MM.1S (cell line): ENCODE measurements around the gene ADARB2.

Source experiments
- DNase-seq: peaks from one replicate; pipeline ENCODE4 v3.0.0-alpha.2; 2015
- H2AFZ ChIP-seq: fragments of 300-600 bp; sonication (generic); 2 replicates; pipeline ENCODE4 v1.6.0; 2016; ENCODE audit warnings: antibody characterized with exemption, low read length
- H3F3A ChIP-seq: fragments of 300-600 bp; sonication (generic); 2 replicates; pipeline ENCODE4 v1.6.1; 2016; ENCODE audit warnings: mild to moderate bottlenecking, antibody characterized with exemption, low read length, moderate library complexity, mixed read lengths; ENCODE audit not compliant: insufficient read depth
- H3K27ac ChIP-seq: fragments of 300-600 bp; sonication (generic); 2 replicates; pipeline ENCODE4 v1.5.1; 2016; ENCODE audit warnings: mild to moderate bottlenecking, low read length
- H3K27me3 ChIP-seq: fragments of 300-600 bp; sonication (generic); replicated peaks from 2 replicates; pipeline ENCODE4 v1.6.0; 2016; ENCODE audit warnings: low read length; ENCODE audit not compliant: insufficient read depth
- H3K36me3 ChIP-seq: fragments of 300-600 bp; sonication (generic); replicated peaks from 2 replicates; pipeline ENCODE4 v1.6.1; 2016; ENCODE audit warnings: mild to moderate bottlenecking, low read length, mixed read lengths; ENCODE audit not compliant: insufficient read depth
- H3K4me1 ChIP-seq: fragments of 300-600 bp; sonication (generic); 2 replicates; pipeline ENCODE4 v1.6.1; 2016; ENCODE audit warnings: low read length, mixed read lengths
- H3K4me2 ChIP-seq: fragments of 300-600 bp; sonication (generic); 2 replicates; pipeline ENCODE4 v1.6.0; 2016; ENCODE audit warnings: low read depth, low read length
- H3K4me3 ChIP-seq: fragments of 300-600 bp; sonication (generic); 2 replicates; pipeline ENCODE4 v1.5.1; 2016; ENCODE audit warnings: low read length, mixed read lengths
- H3K79me2 ChIP-seq: fragments of 300-600 bp; sonication (generic); 2 replicates; pipeline ENCODE4 v1.6.1; 2016; ENCODE audit warnings: mixed run types, low read length, mixed read lengths
- H3K9ac ChIP-seq: fragments of 300-600 bp; sonication (generic); 2 replicates; pipeline ENCODE4 v1.6.1; 2016; ENCODE audit warnings: low read length, mixed read lengths
- H3K9me2 ChIP-seq: fragments of 300-600 bp; sonication (generic); replicated peaks from 2 replicates; pipeline ENCODE4 v1.6.1; 2016; ENCODE audit warnings: mild to moderate bottlenecking, low read length, mixed read lengths; ENCODE audit not compliant: insufficient read depth
- H3K9me3 ChIP-seq: fragments of 300-600 bp; sonication (generic); replicated peaks from 2 replicates; pipeline ENCODE4 v1.6.1; 2016; ENCODE audit warnings: mild to moderate bottlenecking, low read length, mixed read lengths; ENCODE audit not compliant: insufficient read depth
- H4K20me1 ChIP-seq: fragments of 300-600 bp; sonication (generic); 2 replicates; pipeline ENCODE4 v1.6.1; 2016; ENCODE audit warnings: mild to moderate bottlenecking, low read length, moderate library complexity, mixed read lengths; ENCODE audit not compliant: insufficient read depth
- CTCF ChIP-seq: fragments of 300-600 bp; sonication (generic); IDR thresholded peaks from 2 replicates; pipeline ENCODE4 v1.5.1; 2016; ENCODE audit warnings: antibody characterized with exemption, low read length, mixed read lengths
- EZH2 ChIP-seq: fragments of 300-600 bp; sonication (generic); optimal IDR thresholded peaks from 2 replicates; pipeline ENCODE3; 2017; ENCODE audit warnings: low read depth, mild to moderate bottlenecking, antibody characterized with exemption, low read length, mixed read lengths
- EZH2phosphoT487 ChIP-seq: fragments of 300-600 bp; sonication (generic); IDR thresholded peaks from 2 replicates; pipeline ENCODE4 v1.6.1; 2018; ENCODE audit warnings: antibody characterized with exemption, low read length

ADARB2 gene

GRCh38 chr10:1652151-1652550 is 85.2 kb downstream of the ADARB2 start:
- Histone ChIP-seq H3K27ac (no peak overlapping the region), H3K4me1 (no peaks in the 10 kb centered on the region), H3K4me3 (no peak overlapping the region), H3K4me2 (no peak overlapping the region), H3K79me2 (no peaks in the 10 kb centered on the region), H2AFZ (no peak overlapping the region), H3K27me3 (no peaks in the 10 kb centered on the region), H3K36me3 (no peaks in the 10 kb centered on the region), H3K9me2 (no peaks in the 10 kb centered on the region), H3F3A (no peaks in the 10 kb centered on the region), H4K20me1 (no peaks in the 10 kb centered on the region), H3K9me3 (no peaks in the 10 kb centered on the region), H3K9ac (no peak overlapping the region)
- no peak for TF ChIP-seq EZH2phosphoT487
- no peak for TF ChIP-seq CTCF
- no peak for TF ChIP-seq EZH2
- no peak for DNase-seq

GRCh38 chr10:1651270-1651966 is 85.9 kb downstream of the ADARB2 start:
- H4K20me1 ChIP-seq, result no peaks in the 10 kb centered on the region
- TF ChIP-seq EZH2, result no peak
- no peak for TF ChIP-seq EZH2phosphoT487

GRCh38 chr10:1650542-1651269 is 86.6 kb downstream of the ADARB2 start:
- Histone ChIP-seq H3K27ac (no peak overlapping the region), H3K4me1 (no peaks in the 10 kb centered on the region), H3K4me2 (no peak overlapping the region), H3K9me3 (no peaks in the 10 kb centered on the region), H2AFZ (no peak overlapping the region), H4K20me1 (no peaks in the 10 kb centered on the region), H3F3A (no peaks in the 10 kb centered on the region), H3K9me2 (no peaks in the 10 kb centered on the region), H3K79me2 (no peaks in the 10 kb centered on the region), H3K36me3 (no peaks in the 10 kb centered on the region), H3K4me3 (no peak overlapping the region), H3K27me3 (no peaks in the 10 kb centered on the region), H3K9ac (no peak overlapping the region)
- DNase-seq, result no peak
- TF ChIP-seq CTCF, result no peak
- TF ChIP-seq EZH2phosphoT487, result no peak
- TF ChIP-seq EZH2, result no peak

More at GRCh38 chr10:1651270-1651966, 85.9 kb downstream of the ADARB2 start:
- H3K9me3 ChIP-seq, result no peaks in the 10 kb centered on the region
- no peaks in the 10 kb centered on the region for H3K36me3 ChIP-seq
- H3F3A ChIP-seq, result no peaks in the 10 kb centered on the region
- H3K4me1 ChIP-seq, result no peaks in the 10 kb centered on the region
- no peak for DNase-seq
- H3K79me2 ChIP-seq, result no peaks in the 10 kb centered on the region
- no peak overlapping the region for H2AFZ ChIP-seq
- no peaks in the 10 kb centered on the region for H3K9me2 ChIP-seq
- no peak overlapping the region for H3K27ac ChIP-seq
- no peaks in the 10 kb centered on the region for H3K27me3 ChIP-seq
- no peak overlapping the region for H3K9ac ChIP-seq
- H3K4me3 ChIP-seq, result no peak overlapping the region
- H3K4me2 ChIP-seq, result no peak overlapping the region
